HepG2 (cell line): ENCODE measurements around the gene NOP9. TPM values are rescaled to one million over a fixed set of nuclear protein-coding genes. Genes with fewer than 3 reads are reported as not detected.
A peak's percentile ranks its signal among the peaks of the same experiment; 100 is the strongest.

Source experiments
- KMT2A ChIP-seq: sonication (generic); formaldehyde crosslinking; IDR thresholded peaks from 2 replicates; pipeline ENCODE4 v1.4.0; 2020; ENCODE audit warnings: missing genetic modification reagents
- NR1H2 ChIP-seq: sonication (generic); formaldehyde crosslinking; IDR thresholded peaks from 2 replicates; pipeline ENCODE4 v1.8.1; 2022; ENCODE audit warnings: low read depth, missing genetic modification reagents, borderline replicate concordance
- ZNF136 ChIP-seq: sonication (generic); formaldehyde crosslinking; IDR thresholded peaks from 2 replicates; pipeline ENCODE4 v1.8.1; 2022; ENCODE audit warnings: low read depth, mild to moderate bottlenecking, moderate library complexity, missing genetic modification reagents
- ZNF619 ChIP-seq: sonication (generic); formaldehyde crosslinking; IDR thresholded peaks from 2 replicates; pipeline ENCODE4 v1.4.0; 2020; ENCODE audit warnings: mild to moderate bottlenecking, missing genetic modification reagents
- polyA plus RNA-seq, 8 experiments: library from polyadenylated mRNA; depleted of rRNA in 3 of 8; stranded (reverse) in 7 of 8; unstranded in 1 of 8; fragments of >200 nt; fragmentation: Illumina TruSeq in 4 of 8; extraction: Trizol in 4 of 8; gene quantifications; 2 replicates each; pipeline versions ENCODE4 v1.2.1 to v1.2.3, GENCODE V29; 2011 to 2016; ENCODE audit warnings: low read depth in 4 of 8, missing spikeins in 1 of 8, mixed read lengths in 1 of 8; ENCODE audit not compliant: insufficient read depth in 1 of 8
- total RNA-seq, 5 experiments: library from RNA; depleted of rRNA; stranded (reverse); fragments of >200 nt; fragmentation: Illumina TruSeq; extraction: Trizol; gene quantifications; 2 replicates each; pipeline ENCODE4 v1.2.3, GENCODE V29; 2016; ENCODE audit warnings: low read depth in 1 of 5
- TF ChIP-seq, protein P1 (sequence below): sonication (generic); formaldehyde crosslinking; IDR thresholded peaks from 2 replicates; pipeline ENCODE4 v1.5.0; 2020; ENCODE audit warnings: mild to moderate bottlenecking, missing genetic modification reagents
- TF ChIP-seq, protein P2 (sequence below): sonication (generic); formaldehyde crosslinking; IDR thresholded peaks from 2 replicates; pipeline ENCODE4 v1.5.1; 2020; ENCODE audit warnings: missing genetic modification reagents, mild to moderate bottlenecking, borderline replicate concordance
- TF ChIP-seq, protein P3 (sequence below): sonication (generic); formaldehyde crosslinking; IDR thresholded peaks from 2 replicates; pipeline ENCODE4 v1.5.0; 2020; ENCODE audit warnings: mild to moderate bottlenecking, missing genetic modification reagents
- TF ChIP-seq, protein P4 (sequence below): sonication (generic); formaldehyde crosslinking; IDR thresholded peaks from 2 replicates; pipeline ENCODE4 v1.8.1; 2023; ENCODE audit warnings: mild to moderate bottlenecking, missing genetic modification reagents
- TF ChIP-seq, protein P5 (sequence below): sonication (generic); formaldehyde crosslinking; IDR thresholded peaks from 2 replicates; pipeline ENCODE4 v1.4.0; 2020; ENCODE audit warnings: low read depth, missing genetic modification reagents
- TF ChIP-seq, protein P6 (sequence below): sonication (generic); formaldehyde crosslinking; IDR thresholded peaks from 2 replicates; pipeline ENCODE4 v1.4.0; 2020; ENCODE audit warnings: missing genetic modification reagents, mild to moderate bottlenecking, borderline replicate concordance

Gene NOP9
- total and polyA plus RNA-seq, 2 of the 13 experiments (the other 11 are each of a cell fraction or from before 2014, with no cell fraction given) = 24.5 to 61.6 TPM

DNA sequence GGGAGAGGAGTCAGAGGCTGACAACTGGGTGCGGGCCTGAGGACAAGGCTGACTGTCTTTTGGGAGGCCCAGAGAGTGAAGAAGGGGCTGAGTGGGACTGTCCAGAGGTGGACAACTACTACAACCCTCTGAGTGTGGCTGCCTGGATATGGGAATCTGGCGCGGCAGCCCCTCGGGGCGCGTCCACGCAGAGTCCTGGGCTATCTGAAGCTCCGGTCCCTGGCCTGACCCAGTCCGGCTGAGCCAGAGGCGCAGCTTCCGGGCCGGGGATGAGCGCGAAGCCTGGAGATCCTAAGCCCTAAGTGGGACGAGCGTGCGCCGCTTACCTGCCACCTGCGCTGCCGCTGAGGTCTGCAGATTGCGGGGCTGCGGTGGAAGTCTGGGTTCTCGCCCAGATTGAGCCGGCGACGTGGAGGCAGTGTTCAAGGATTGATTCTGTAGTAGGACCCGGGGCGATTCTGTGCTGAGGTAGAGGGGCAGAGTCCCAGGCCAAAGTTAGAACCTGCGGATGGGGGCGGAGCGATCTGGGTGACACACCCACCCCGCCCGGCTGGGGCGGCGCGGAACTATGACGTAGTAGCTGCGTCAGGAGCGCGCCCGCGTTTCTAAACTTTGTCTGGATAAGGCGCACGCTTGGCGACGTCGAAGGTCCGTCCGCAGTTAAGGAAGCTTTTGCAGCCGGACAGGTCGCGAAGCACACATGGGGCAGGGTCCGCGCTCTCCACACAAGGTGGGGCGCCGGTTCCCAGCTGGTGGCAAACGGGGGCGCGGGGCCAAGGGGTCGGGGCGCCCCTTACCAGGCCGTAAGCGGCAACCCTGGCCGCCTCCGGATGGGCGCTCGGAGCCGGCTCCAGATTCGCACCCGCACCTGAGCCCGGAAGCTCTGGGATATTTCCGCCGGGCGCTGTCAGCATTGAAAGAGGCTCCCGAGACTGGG is at the start of gene NOP9, which contains the start of gene DHRS1 (continued):
- TF ChIP-seq, protein P1, sequence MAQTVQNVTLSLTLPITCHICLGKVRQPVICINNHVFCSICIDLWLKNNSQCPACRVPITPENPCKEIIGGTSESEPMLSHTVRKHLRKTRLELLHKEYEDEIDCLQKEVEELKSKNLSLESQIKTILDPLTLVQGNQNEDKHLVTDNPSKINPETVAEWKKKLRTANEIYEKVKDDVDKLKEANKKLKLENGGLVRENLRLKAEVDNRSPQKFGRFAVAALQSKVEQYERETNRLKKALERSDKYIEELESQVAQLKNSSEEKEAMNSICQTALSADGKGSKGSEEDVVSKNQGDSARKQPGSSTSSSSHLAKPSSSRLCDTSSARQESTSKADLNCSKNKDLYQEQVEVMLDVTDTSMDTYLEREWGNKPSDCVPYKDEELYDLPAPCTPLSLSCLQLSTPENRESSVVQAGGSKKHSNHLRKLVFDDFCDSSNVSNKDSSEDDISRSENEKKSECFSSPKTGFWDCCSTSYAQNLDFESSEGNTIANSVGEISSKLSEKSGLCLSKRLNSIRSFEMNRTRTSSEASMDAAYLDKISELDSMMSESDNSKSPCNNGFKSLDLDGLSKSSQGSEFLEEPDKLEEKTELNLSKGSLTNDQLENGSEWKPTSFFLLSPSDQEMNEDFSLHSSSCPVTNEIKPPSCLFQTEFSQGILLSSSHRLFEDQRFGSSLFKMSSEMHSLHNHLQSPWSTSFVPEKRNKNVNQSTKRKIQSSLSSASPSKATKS (CRISPR knock-in tag) = 0 out of 2 replicates have a peak, but pooled peaks have one; percentile 60
- TF ChIP-seq ZNF619 (peak; percentile 96), KMT2A (CRISPR knock-in tag) (peak; percentile 99), ZNF136 (peak; percentile 98), NR1H2 (CRISPR knock-in tag) (peak; percentile 62; the same call in 1 of the 2 replicates)
- TF ChIP-seq, protein P2, sequence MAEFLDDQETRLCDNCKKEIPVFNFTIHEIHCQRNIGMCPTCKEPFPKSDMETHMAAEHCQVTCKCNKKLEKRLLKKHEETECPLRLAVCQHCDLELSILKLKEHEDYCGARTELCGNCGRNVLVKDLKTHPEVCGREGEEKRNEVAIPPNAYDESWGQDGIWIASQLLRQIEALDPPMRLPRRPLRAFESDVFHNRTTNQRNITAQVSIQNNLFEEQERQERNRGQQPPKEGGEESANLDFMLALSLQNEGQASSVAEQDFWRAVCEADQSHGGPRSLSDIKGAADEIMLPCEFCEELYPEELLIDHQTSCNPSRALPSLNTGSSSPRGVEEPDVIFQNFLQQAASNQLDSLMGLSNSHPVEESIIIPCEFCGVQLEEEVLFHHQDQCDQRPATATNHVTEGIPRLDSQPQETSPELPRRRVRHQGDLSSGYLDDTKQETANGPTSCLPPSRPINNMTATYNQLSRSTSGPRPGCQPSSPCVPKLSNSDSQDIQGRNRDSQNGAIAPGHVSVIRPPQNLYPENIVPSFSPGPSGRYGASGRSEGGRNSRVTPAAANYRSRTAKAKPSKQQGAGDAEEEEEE (CRISPR knock-in tag) = peak; percentile 99; the same call in 1 of the 2 replicates
- TF ChIP-seq, protein P3, sequence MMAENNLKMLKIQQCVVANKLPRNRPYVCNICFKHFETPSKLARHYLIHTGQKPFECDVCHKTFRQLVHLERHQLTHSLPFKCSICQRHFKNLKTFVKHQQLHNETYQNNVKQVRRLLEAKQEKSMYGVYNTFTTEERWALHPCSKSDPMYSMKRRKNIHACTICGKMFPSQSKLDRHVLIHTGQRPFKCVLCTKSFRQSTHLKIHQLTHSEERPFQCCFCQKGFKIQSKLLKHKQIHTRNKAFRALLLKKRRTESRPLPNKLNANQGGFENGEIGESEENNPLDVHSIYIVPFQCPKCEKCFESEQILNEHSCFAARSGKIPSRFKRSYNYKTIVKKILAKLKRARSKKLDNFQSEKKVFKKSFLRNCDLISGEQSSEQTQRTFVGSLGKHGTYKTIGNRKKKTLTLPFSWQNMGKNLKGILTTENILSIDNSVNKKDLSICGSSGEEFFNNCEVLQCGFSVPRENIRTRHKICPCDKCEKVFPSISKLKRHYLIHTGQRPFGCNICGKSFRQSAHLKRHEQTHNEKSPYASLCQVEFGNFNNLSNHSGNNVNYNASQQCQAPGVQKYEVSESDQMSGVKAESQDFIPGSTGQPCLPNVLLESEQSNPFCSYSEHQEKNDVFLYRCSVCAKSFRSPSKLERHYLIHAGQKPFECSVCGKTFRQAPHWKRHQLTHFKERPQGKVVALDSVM (CRISPR knock-in tag) = peak; percentile 67
- TF ChIP-seq, protein P4, sequence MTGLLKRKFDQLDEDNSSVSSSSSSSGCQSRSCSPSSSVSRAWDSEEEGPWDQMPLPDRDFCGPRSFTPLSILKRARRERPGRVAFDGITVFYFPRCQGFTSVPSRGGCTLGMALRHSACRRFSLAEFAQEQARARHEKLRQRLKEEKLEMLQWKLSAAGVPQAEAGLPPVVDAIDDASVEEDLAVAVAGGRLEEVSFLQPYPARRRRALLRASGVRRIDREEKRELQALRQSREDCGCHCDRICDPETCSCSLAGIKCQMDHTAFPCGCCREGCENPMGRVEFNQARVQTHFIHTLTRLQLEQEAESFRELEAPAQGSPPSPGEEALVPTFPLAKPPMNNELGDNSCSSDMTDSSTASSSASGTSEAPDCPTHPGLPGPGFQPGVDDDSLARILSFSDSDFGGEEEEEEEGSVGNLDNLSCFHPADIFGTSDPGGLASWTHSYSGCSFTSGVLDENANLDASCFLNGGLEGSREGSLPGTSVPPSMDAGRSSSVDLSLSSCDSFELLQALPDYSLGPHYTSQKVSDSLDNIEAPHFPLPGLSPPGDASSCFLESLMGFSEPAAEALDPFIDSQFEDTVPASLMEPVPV (CRISPR knock-in tag) = peak; percentile 92
- TF ChIP-seq, protein P5, sequence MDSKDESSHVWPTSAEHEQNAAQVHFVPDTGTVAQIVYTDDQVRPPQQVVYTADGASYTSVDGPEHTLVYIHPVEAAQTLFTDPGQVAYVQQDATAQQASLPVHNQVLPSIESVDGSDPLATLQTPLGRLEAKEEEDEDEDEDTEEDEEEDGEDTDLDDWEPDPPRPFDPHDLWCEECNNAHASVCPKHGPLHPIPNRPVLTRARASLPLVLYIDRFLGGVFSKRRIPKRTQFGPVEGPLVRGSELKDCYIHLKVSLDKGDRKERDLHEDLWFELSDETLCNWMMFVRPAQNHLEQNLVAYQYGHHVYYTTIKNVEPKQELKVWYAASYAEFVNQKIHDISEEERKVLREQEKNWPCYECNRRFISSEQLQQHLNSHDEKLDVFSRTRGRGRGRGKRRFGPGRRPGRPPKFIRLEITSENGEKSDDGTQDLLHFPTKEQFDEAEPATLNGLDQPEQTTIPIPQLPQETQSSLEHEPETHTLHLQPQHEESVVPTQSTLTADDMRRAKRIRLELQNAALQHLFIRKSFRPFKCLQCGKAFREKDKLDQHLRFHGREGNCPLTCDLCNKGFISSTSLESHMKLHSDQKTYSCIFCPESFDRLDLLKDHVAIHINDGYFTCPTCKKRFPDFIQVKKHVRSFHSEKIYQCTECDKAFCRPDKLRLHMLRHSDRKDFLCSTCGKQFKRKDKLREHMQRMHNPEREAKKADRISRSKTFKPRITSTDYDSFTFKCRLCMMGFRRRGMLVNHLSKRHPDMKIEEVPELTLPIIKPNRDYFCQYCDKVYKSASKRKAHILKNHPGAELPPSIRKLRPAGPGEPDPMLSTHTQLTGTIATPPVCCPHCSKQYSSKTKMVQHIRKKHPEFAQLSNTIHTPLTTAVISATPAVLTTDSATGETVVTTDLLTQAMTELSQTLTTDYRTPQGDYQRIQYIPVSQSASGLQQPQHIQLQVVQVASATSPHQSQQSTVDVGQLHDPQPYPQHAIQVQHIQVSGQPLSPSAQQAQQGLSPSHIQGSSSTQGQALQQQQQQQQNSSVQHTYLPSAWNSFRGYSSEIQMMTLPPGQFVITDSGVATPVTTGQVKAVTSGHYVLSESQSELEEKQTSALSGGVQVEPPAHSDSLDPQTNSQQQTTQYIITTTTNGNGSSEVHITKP = peak; percentile 68; the same call in 1 of the 2 replicates
- TF ChIP-seq, protein P6, sequence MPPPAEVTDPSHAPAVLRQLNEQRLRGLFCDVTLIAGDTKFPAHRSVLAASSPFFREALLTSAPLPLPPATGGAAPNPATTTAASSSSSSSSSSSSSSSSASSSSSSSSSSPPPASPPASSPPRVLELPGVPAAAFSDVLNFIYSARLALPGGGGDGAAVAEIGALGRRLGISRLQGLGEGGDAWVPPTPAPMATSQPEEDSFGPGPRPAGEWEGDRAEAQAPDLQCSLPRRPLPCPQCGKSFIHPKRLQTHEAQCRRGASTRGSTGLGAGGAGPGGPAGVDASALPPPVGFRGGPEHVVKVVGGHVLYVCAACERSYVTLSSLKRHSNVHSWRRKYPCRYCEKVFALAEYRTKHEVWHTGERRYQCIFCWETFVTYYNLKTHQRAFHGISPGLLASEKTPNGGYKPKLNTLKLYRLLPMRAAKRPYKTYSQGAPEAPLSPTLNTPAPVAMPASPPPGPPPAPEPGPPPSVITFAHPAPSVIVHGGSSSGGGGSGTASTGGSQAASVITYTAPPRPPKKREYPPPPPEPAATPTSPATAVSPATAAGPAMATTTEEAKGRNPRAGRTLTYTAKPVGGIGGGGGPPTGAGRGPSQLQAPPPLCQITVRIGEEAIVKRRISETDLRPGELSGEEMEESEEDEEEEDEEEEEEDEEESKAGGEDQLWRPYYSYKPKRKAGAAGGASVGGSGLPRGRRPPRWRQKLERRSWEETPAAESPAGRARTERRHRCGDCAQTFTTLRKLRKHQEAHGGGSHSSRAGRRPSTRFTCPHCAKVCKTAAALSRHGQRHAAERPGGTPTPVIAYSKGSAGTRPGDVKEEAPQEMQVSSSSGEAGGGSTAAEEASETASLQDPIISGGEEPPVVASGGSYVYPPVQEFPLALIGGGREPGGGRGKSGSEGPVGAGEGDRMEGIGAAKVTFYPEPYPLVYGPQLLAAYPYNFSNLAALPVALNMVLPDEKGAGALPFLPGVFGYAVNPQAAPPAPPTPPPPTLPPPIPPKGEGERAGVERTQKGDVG = peak; percentile 84; the same call in 1 of the 2 replicates
